Activated B cell treated with CpG ODN at 0.5 μM for 24 hours (primary cell): ENCODE data around the gene RNASE4. TPM values are rescaled to one million over a fixed set of nuclear protein-coding genes. Genes with fewer than 3 reads are reported as not detected.

ENCODE experiments used
- ATAC-seq: fragments of 200-7000 bp; cut with Tn5 transposase; one replicate; pipeline ENCODE4 v1.10.0; 2021; ENCODE audit warnings: low read depth, mild to moderate bottlenecking, moderate library complexity
- CTCF ChIA-PET: fragments of 350-600 bp; sonication (Branson Sonifier 250); formaldehyde crosslinking; loops from one replicate; lab custom pipeline; 2021; ENCODE audit warnings: antibody characterized with exemption; lab: Charles Lee
- POLR2A ChIA-PET: fragments of 350-600 bp; sonication (Branson Sonifier 250); formaldehyde crosslinking; loops from one replicate; lab custom pipeline; 2021; ENCODE audit warnings: antibody characterized with exemption; lab: Charles Lee
- DNase-seq: peaks from one replicate; pipeline ENCODE4 v3.0.0; 2022
- H3K27ac Mint-ChIP-seq: one replicate; pipeline ENCODE4 v1.8.0; 2020; ENCODE audit warnings: mixed read lengths
- H3K27me3 Mint-ChIP-seq: one replicate; pipeline ENCODE4 v1.8.0; 2021; ENCODE audit warnings: mixed read lengths
- H3K36me3 Mint-ChIP-seq: one replicate; pipeline ENCODE4 v1.8.0; 2021; ENCODE audit warnings: low read depth, mixed read lengths
- H3K4me1 Mint-ChIP-seq: one replicate; pipeline ENCODE4 v1.8.0; 2021; ENCODE audit warnings: mixed read lengths
- H3K4me3 Mint-ChIP-seq: one replicate; pipeline ENCODE4 v1.8.0; 2020; ENCODE audit warnings: mild to moderate bottlenecking, mixed read lengths
- H3K9me3 Mint-ChIP-seq: one replicate; pipeline ENCODE4 v1.8.0; 2020; ENCODE audit warnings: mixed read lengths
- CTCF ChIP-seq: fragments of 200-600 bp; IDR thresholded peaks from one replicate; pipeline ENCODE4 v1.8.0; 2022; ENCODE audit warnings: antibody characterized with exemption, mild to moderate bottlenecking
- intact Hi-C: fragments of 100-400 bp; cut with micrococcal nuclease; formaldehyde crosslinking; loops from one replicate; pipeline ENCODE4 v1.15.1; 2024
- total RNA-seq: library from RNA; stranded (reverse); gene quantifications from 2 replicates; pipeline ENCODE4 v1.2.3, GENCODE V29; 2022

RNASE4 gene
- total RNA-seq, 1 donor from 2014 or later = 1.0 TPM

GRCh38 chr14:20645481-20645880 is 38.9 kb upstream of the RNASE4 start:
- ChIA-PET CTCF (interaction anchor here (1.1 to 1.3 kb wide), 2 partner anchors 35 to 214 kb away, joined by 4 to 5 read pairs; no protein-coding TSS in a partner anchor), POLR2A (no interaction called here)
- Mint-ChIP-seq H3K27me3 (peaks cover 21% of the 10 kb centered on the region), H3K9me3 (no peaks in the 10 kb centered on the region), H3K36me3 (no peaks in the 10 kb centered on the region), H3K4me3 (no peak overlapping the region), H3K27ac (no peak overlapping the region), H3K4me1 (no peaks in the 10 kb centered on the region)
- intact Hi-C loops = no loop called here
- no peak for TF ChIP-seq CTCF
- DNase-seq (no peak), ATAC-seq (no peak)

- H3K27ac Mint-ChIP-seq = no peak overlapping the region
- no peaks in the 10 kb centered on the region for H3K9me3 Mint-ChIP-seq
- ChIA-PET CTCF (interaction anchor here (2.0 kb wide), 1 partner anchor 38 kb away, joined by 9 read pairs; no protein-coding TSS in a partner anchor), POLR2A (interaction anchor here (0.9 to 1.5 kb wide), 3 partner anchors 15 to 30 kb away, joined by 3 to 4 read pairs (median 4); no protein-coding TSS in a partner anchor)
- ATAC-seq = no peak
- peaks cover 50% of the 10 kb centered on the region for H3K27me3 Mint-ChIP-seq
- no peaks in the 10 kb centered on the region for H3K36me3 Mint-ChIP-seq
- intact Hi-C loops = loop anchor here (1.0 to 5.0 kb wide), 2 partner anchors 23 to 204 kb away; no protein-coding TSS in a partner anchor
- DNase-seq = no peak
- peaks cover 14% of the 10 kb centered on the region for H3K4me1 Mint-ChIP-seq
- H3K4me3 Mint-ChIP-seq = peak overlapping the region; percentile 58
- TF ChIP-seq CTCF = no peak
Measured at GRCh38 chr14:20652996-20653975, 31.1 kb upstream of the RNASE4 start.

GRCh38 chr14:20655851-20656250 is 28.5 kb upstream of the RNASE4 start:
- intact Hi-C loops = no loop called here
- ChIA-PET CTCF (interaction anchor here (2.3 kb wide), 1 partner anchor 35 kb away, joined by 12 read pairs; no protein-coding TSS in a partner anchor), POLR2A (no interaction called here)
- TF ChIP-seq CTCF = no peak
- ATAC-seq (no peak), DNase-seq (no peak)
- Mint-ChIP-seq H3K9me3 (no peaks in the 10 kb centered on the region), H3K4me3 (no peak overlapping the region), H3K4me1 (peaks cover 14% of the 10 kb centered on the region), H3K27me3 (peaks cover 50% of the 10 kb centered on the region), H3K36me3 (no peaks in the 10 kb centered on the region), H3K27ac (no peak overlapping the region)

GRCh38 chr14:20656274-20656673 is 28.1 kb upstream of the RNASE4 start:
- intact Hi-C loops = no loop called here
- DNase-seq (no peak), ATAC-seq (no peak)
- Mint-ChIP-seq H3K4me3 (no peak overlapping the region), H3K9me3 (no peaks in the 10 kb centered on the region), H3K27me3 (peaks cover 47% of the 10 kb centered on the region), H3K36me3 (no peaks in the 10 kb centered on the region), H3K27ac (no peak overlapping the region), H3K4me1 (peaks cover 14% of the 10 kb centered on the region)
- TF ChIP-seq CTCF = no peak
- ChIA-PET POLR2A (no interaction called here), CTCF (interaction anchor here (2.3 kb wide), 1 partner anchor 35 kb away, joined by 12 read pairs; no protein-coding TSS in a partner anchor)
